Frontal cortex (tissue), 4 donors: Measurements from ENCODE around the gene RPP40. TPM values are rescaled to one million over a fixed set of nuclear protein-coding genes. Genes with fewer than 3 reads are reported as not detected.

Experiments
- DNase-seq, 2 donors: peaks; one replicate each; pipeline ENCODE4 v3.0.0; 2012; ENCODE audit warnings: low spot score in 2 of 2
- FAIRE-seq: peaks from 2 replicates; lab custom pipeline; 2012; peaks lifted over from hg19 to GRCh38; lab: Jason Lieb, UNC
- total RNA-seq: library from RNA; depleted of rRNA; stranded (reverse); fragments of >200 nt; gene quantifications from one replicate; pipeline ENCODE4 v1.2.3, GENCODE V29; 2014
- donor health status: control.
- donor health status: control.
- donor health status: control.

The RPP40 gene
- total RNA-seq, 1 donor from 2014 or later, result 17.1 TPM

- no peak for FAIRE-seq
- no peak for DNase-seq
Measured at GRCh38 chr6:4948781-4949450, 54.9 kb downstream of the RPP40 start.

DNA sequence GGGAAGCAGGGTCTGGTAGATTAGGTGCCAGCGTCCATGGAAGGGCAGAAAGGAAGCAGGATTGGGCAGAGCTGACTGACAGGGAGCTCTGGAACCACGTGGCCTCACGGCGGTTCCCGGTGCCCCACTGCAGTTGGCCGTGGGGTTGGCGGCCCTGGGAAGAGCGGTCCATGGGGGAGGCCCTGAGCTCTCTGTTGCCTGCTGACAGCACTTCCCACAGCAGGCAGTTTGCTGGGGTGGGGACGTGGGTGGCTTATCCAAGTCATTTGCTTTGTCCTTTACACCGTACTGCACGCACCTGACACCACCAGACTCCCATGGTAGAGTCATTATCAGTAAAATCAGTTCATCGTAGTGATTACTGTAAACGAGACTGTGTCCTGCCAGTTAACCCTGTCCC, 56.1 kb downstream of the RPP40 start:
- FAIRE-seq (no peak), DNase-seq (no peak)

DNA sequence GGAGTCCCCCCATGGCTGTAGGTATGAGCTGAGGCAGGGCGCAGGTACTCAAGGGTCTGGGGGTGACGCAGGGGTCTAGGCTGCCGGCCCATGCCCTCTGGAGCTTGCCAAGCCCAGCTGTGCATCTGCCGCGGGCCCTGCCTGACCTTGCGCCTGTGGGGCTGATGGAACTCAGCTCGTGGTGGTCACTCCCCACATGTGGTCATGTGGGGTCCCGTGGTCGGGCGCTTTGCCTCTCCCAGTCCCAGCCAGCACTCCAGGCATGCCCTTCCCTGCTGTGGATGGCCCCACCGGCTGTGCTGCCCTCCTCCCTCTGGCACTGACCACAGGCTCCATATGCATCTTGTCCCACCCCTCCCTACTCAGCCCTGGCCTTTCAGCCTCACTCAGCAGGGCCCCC, 57.3 kb downstream of the RPP40 start:
- FAIRE-seq (no peak), DNase-seq (no peak)

Other genes with a start within 250 kb of the RPP40 start
- gene CDYL, start 227.6 kb downstream of the RPP40 start, total RNA-seq, result 24.1 TPM
- gene PPP1R3G, start 81.3 kb upstream of the RPP40 start, total RNA-seq, result 1.6 TPM